A204.1 (cell line): ENCODE data around the gene SINHCAF.
"Not testable (repeated sequence)": the region's sequence is repeated elsewhere in the genome, so short reads cannot be mapped to it uniquely, and the experiment has no call there.

Experiments used
- FAIRE-seq: peaks from 2 replicates; lab custom pipeline; 2012; peaks lifted over from hg19 to GRCh38; lab: Jason Lieb, UNC

Gene SINHCAF

DNA sequence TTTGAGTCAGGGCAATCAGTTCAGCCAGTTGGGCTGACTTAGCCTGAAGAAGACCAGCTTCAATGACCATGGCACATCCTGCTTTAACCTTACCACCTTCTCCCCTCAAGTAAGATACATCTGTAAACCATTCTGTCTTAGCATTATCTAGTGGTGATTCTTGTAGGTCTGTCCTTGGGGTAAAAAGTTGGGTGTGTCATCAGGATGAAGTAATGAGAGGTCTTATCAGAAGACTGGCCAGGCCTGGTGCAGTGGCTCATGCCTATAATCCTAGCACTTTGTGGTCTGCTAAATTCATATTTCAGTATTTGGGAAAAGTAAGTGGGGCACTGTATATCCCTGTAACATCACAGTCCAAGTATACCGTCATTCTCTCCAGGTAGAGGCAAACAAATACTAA lies 19.1 kb downstream of the SINHCAF start:
- no peak for FAIRE-seq

DNA sequence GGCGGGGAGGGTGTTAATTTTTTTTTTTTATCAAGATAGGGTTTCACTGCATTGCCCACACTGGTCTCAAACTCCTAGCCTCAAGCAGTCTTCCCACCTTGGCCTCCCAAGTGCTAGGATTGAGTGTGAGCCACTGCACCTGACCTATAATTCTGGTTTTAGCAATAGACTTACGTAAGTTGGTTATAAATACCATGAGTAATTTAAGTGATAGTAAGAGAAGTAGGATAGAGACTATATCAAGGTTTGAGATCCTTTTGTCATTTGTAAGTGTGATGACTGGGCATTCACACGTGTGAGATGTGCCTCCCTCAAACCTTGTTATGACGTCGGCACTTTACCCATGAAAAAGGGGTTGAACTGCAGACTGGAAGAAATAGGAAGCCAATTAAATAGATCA lies 22.5 kb downstream of the SINHCAF start:
- no peak for FAIRE-seq

DNA sequence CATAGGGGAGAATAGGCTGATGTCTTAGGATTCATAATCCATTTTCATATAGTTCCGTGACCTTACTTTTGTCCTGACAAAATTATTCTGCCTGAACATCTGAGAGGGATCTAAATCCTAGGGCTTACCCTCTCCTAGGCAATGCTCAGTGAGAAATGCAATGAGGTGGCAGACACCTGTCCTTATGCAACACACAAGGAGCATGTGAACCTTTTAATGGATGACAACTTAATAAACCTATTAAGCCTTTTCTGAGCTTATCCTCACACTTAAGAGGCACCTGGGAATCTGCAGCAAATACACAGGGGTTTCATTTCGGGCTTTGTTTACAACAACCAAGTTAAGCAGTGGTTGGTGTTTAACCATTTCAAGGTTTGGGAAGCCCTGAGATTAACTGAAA lies 24.6 kb downstream of the SINHCAF start:
- FAIRE-seq: no peak

DNA sequence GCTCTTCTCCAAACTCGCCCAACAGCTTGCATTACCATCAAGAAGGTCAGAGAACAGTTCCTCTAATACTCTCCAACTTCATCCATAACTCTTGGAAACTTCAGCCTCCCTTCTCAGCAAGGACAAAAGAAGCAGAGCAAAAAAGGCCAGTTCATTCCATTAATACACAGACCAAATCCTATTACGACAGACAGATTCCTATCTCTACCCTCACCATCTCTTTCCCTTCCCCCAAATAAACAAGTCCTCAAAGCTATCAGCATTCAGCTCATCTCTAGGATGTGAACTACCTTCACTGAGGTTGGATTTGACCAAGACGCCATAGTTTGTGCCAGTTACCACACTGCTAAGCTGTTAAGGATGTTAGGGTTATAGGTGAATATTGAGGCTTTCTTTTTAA lies 25.2 kb downstream of the SINHCAF start:
- no peak for FAIRE-seq

DNA sequence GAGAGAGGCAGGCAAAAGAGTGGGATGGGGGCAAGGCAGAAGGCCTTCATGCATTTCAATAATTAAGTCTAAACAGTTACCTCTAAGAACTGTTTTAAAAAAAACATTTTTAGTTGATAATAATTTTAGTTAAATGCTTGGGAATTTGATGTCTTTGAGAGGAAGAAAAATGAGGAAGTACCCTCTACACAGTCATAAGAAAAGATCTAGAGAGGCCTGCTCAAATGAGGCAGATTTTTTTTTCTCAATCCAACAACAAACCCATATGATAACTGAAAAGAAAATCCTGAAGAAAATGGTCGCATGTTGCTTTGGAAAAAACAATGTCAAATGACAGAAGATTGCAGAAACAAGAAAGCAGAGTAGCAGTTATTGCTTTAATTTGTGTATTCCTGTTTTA lies 25.6 kb downstream of the SINHCAF start:
- no peak for FAIRE-seq

DNA sequence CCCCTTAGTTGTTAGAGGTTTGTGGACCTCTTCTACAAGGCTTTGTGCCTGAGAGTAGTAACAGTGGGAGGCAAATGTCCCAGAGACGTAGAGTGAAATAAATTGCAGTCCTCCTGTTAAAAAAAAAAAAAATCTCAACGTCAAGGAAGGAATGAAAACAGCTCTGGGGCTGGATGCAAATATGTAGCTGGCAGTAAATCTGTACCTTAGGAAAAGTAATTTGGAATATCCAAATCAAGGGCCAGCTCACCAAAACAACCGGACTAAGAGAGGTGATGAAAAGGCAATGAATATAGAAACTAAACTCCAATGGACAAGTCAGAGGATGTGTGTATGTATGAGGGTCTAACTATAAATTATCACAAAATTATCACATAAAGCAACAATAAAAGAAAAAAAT lies 27.0 kb downstream of the SINHCAF start:
- FAIRE-seq: no peak

DNA sequence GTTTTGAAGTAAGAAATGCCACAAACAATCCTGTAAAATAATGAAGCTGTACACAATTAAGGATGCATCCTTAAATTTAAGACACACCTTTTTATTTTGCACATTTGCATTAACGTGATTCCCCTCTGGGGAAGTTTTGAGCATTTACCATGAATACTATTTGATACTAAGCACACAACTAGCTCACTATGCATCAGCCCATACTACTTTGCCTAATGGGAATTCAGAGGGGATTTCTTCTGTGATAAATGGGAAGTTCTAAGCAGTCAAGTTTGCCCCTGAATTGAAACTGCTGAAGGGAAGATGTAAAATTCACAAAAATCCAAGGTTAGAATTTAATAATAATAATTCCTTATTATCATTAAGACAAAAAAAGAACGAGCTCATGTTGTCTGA lies 27.4 kb downstream of the SINHCAF start:
- no peak for FAIRE-seq

DNA sequence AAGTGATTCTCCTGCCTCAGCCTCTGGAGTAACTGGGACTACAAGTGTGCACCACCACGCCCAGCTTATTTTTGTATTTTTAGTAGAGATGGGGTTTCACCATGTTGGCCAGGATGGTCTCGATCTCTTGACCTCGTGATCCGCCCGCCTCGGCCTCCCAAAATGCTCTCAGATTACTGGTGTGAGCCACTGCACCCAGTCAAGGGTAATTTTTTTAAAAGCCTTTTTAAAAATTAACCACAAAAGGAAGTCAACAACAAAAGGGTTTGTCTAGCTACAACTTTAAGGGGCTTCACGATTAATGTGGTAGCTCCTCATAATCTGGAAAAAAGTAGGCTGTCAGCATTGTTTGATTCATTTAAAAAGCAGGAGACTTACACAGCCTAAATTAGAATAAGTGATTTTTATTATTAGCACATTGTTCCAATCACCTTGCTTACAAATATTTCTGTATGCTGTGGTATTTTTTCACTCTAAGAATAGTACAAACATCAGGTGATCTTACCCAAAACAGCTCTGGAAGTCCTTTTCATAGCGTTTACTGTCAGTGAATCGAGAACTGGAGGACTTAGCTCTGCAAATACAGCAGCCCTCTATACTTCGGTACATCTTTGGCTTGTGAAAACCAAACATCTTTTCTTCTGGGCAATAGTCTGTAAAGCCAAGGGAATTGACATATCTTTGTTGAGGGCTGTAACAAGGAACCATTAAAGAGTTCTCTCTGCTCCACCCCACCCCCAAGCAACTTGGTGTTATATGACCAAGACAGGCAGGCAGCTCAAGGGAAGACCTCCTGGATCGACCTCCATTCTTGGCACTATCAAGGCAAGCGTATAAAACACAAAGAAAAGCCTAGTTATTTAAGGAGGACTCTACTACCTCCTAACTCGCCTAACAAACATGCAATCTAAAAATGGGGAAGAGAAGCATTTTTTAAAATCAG lies 28.1 kb downstream of the SINHCAF start:
- no peak for FAIRE-seq

DNA sequence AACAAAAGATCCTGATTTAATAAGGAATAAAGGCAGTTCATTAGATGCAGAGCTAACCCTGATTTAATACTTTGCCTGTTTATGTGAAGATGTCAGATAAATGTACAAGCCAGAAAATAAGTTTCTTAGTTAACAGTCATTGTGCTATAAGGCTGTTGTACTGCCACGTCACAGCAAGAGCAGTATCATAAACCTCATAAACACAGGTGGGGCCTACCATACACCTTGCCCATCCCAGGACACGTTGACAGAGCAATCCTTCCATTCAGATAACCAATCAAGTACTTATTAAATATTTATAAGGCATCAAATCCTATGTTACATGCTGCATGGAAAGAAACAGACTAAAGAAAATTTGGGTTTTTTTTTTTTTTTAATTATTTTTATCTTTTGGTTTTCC lies 36.5 kb downstream of the SINHCAF start:
- no peak for FAIRE-seq

DNA sequence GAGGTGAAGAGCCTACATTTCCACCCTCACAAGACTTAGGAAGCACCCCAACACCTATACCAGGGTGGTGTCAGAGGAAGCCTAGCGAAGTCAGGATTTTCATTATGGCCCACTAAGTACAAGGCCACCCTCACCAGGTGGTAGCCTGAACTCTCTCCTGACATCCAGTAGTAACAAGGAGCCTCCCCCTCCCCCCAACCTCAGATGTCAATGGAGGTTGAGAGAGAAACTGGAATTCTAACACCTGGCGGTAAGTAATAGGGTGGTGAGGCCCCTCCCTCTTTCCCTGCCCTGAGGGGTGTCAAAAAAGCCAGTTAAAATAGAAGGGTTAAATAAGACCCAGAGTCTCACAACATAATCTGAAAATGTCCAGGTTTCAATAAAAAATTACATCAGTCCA lies 37.6 kb downstream of the SINHCAF start:
- FAIRE-seq: no peak

DNA sequence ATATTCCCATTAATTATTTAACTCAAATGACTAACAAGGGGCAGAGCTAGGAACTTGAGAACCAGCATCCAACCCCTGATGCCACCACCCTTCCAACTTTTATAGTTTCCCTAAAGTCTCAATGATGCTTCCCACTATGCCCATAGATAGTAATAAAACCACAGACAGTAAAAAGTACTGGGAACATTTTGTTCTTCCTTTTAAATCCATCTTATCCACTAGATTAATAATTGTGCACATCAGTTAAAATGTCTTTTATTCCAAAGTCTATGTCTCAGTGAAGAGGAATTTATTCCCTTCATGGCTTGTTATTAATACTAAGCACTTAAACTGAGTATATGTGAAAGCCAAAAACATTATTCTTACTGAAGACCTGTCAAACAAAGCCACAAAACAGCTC lies 45.8 kb downstream of the SINHCAF start:
- no peak for FAIRE-seq

DNA sequence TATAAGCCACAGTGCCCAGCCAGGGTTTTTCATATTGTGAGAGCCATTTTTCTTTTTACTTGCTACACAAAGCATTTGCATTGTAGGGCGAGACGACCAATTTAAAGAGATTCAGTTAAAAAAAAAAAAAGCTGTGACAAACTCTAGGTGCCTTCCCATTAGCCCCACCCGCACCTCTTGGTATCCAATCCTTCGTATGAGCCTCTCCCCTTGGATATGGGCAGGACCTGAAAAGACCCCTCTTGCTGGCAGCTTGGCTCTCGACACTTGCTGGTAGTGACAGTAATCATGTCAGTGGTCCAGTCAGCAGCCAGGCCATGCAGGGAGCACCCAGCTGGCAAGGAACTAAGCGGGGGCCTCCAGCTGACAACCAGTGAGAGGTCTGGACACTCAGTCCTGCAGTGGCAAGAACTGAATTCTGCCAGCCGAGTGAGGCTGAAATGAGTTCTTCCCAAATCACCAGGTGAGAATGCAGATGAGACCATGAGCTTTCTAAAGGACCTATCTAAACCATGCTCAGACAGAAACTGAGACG lies 46.5 kb downstream of the SINHCAF start:
- FAIRE-seq: no peak

DNA sequence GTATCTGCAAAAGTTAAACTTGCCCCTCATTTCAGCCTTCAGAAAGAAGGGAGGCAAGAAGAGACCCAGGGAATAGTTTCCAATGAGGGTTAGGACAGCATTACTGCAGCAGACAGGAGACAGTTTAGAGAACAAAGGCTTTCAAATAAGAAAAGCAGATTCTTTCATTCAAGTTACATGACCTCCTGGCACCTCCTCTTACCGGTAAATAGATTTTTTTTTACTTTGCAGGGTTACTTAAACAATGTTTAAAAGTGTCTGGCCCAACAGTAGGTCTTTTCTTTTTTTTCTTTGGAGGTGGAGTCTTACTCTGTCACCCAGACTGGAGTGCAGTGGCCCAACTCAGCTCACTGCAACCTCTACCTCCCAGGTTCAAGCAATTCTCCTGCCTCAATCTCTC lies 47.1 kb downstream of the SINHCAF start:
- FAIRE-seq: no peak

DNA sequence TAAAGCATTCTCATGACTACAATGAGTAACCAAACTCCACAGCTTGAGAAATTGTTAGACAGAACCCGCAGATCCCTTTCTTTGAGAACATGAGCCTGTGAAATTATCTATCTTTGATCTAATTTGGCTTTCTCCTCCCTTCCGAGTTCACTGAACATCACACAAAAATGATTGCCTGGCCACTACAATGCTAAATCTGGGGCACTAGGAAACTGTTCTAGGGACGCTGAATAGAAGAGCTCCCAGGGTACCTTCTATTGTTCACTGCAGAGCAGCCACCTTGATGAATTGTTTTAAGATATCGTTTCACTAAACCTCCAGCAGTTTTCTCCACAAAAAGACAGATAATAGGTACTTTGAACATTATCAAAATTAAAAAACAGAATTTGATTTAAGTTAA lies 47.5 kb downstream of the SINHCAF start:
- no peak for FAIRE-seq

DNA sequence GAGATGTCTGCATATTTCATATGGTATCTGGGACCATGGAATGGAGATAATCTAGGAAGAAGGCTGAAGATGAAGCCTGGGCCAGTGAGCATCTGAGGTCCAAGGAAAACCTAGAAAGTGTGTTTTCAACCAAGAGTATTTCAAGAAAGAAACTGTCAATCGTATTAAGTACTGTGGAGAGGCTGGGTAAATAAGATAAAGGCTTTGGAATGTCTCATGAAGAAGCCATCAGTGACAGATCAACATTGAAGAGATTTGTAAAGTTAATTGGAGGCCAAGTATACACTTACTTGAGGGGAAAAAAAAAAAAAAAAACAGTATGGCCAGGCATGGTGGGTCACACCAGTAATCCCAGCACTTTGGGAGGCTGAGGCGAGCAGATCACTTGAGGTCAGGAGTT lies 48.9 kb downstream of the SINHCAF start:
- no peak for FAIRE-seq

DNA sequence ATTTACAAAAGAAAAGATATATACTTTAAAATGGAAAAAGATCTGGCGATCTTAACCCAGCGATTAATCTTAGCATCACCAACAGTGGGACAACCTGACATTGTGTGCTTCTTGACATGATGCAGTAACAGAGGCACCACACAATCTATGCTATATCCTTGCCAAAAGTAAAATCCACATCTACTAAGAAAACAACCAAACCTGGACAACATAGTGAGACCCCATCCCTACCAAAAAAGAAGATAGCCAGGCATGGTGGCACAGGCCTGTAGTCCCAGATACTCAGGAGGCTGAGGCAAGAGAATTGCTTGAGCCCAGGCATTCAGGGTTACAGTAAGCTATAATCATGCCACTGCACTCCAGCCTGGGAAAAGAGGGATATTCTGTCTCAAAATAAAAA lies 50.5 kb downstream of the SINHCAF start:
- no peak for FAIRE-seq

DNA sequence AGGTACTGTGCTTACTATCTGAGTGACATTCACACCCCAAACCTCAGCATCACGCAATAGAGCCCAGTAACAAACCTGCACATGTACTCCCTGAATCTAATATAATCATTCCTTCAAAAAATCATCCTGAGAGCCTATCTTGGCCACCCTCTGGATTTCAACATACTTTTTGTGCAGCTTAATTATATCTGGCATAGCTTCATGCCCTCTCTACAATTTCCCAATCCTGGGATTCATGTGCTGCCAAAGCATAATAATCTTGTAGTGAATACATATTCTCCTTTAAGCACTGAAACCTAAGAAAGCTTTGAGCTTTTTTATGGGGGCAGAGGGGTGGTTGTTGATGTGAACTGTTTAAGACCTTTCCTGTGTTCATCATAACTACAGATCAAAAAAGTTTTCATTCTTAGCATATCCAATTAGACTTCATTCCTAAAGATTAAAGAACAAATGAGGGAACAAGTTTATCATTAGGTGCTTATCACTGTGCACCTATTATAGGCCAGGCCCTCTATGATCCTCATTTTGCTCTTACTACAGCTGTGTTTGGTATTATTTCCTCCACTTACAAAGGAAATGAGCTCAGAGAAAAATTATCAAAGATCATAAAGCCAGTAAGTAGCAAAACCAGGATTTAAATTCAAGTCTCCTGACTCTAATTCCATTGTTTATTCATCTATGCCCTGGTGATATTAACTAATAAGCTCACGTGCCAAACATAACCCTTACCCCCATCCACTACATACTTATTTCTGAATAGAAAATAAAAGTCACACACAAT lies 51.2 kb downstream of the SINHCAF start:
- no peak for FAIRE-seq

DNA sequence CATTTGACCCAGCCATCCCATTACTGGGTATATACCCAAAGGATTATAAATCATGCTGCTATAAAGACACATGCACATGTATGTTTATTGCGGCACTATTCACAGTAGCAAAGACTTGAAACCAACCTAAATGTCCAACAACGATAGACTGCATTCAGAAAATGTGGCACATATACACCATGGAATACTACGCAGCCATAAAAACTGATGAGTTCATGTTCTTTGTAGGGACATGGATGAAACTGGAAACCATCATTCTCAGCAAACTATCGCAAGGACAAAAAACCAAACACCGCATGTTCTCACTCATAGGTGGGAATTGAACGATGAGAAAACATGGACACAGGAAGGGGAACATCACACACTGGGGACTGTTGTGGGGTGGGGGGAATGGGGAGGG lies 52.2 kb downstream of the SINHCAF start:
- not testable (repeated sequence) for FAIRE-seq

DNA sequence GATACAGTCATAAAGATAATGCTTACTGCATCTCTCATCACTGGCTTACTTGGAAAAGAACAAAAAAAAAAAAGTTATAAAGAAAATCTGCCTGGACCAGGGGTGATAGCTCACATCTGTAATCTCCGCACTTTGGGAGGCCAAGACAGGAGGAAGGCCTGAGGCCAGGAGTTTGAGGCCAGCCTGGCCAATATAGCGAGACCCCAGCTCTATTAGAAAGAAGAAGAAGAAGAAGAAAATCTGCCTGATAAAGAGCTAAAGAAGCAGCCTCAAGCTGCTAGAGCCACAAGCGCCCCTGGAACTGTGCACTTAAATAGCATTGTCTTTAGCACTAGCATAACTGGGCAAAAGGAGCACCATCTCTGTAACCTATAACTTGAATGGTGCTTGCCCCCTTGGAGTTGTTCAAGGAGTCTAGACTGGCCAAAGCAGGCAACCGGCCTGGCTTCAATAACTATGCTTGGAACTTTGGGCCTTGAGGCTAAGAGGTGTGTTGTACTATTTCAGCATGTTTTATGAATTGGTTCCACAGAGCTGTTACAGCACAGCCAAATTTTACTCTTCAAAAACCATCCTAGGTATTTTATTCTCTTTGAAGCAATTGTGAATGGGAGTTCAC lies 53.2 kb downstream of the SINHCAF start:
- FAIRE-seq: no peak

DNA sequence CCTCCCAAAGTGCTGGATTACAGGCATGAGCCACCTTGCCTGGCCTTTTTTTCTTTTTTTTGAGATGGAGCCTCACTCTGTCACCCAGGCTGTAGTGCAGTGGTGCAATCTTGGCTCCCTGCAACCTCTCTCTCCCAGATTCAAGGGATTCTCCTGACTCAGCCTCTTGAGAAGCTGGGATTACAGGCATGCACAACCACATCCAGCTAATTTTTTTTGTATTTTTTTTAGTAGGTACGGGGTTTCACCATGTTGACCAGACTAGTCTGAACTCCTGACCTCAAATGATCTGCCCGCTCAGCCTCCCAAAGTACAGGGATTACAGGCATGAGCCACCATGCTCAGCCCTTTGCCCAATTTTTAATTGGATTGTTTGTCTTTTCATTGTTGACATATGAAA lies 58.0 kb downstream of the SINHCAF start:
- no peak for FAIRE-seq

DNA sequence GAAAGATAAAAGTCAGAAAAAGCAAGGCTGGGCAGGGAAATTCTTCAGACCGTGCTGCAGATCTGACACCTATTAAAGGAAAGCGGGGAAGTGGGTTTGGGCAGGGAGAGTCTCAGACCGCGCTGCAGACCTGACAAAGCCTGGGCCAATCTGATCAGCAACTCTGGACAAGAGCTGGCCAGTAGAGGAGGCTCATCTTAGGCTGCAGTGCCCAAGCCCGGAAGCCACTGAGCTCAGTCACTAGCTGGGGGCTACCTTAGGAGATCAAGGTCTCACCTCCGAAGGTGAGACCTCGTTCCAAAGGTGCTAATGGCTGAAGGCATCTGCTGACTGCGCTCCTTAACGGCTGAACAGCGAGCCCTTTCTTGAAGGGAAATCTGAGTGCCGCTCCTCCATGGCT lies 60.2 kb downstream of the SINHCAF start:
- no peak for FAIRE-seq

DNA sequence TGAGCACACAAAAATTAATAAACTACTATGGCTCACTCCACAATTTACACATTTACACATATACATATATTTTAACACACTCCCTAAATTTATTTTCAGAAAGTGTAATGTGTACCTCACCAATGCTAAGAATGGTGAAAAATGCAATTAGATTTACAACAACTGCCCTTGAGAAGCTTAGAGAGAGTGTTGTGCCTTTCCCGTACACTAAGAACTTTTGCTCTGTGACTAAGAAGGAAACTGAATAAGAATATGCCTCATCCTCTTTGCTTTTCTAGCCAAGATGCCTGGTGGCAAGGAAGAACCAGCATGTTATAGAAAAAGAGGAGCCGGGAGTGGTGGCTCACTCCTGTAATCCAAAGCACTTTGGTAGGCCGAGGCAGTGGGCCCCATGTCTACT lies 62.3 kb downstream of the SINHCAF start:
- FAIRE-seq: no peak

DNA sequence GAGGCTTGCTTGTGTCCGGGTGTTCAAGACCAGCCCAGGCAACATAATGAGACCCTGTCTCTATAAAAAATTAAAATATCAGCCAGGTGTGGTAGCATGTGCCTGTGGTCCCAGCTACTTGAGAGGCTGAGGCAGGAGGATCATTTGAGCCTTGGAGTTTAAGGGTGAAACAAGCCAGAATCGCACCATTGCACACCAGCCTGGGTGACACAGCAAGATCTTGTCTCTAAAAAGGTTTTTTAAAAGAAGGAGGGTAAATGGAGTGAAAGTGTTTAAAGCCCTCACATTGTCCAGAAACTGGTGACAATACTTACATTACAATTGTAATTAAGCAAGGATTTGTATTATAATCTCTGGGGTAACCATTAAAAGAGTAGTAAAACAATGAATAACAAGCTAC lies 64.2 kb downstream of the SINHCAF start:
- FAIRE-seq: no peak
